Measurements from ENCODE around the gene SOCS7. TPM values are rescaled to one million over a fixed set of nuclear protein-coding genes. Genes with fewer than 3 reads are reported as not detected.

Gene SOCS7
- total and polyA plus RNA-seq, 7 experiments from 2014 or later = 0.57 to 23.3 (median 19.6) TPM

DNA sequence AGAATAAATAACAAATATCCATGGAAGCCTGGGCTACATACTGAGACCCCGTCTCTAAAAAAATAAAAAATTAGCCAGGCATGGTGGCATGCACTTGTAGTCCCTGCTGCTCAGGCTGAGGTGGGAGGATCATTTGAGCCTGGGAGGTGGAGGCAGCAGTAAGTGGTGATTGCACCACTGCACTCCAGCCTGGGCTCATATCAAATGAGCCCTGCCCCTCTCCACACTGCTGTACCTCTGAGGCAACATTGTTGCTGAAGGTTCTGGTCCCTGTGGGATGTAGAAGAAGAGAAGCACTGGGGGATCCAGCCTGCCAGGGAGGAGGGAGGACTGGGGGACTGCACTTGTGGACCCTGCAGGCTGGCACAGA lies 65.2 kb downstream of the SOCS7 start:
- intact Hi-C loops (cut with micrococcal nuclease) = no loop called here
- ATAC-seq (no peak), DNase-seq (no peak)
- CTCF ChIA-PET = interaction anchor here (0.7 kb wide), 1 partner anchor 586 kb away, joined by 3 read pairs; no protein-coding TSS in a partner anchor
- Histone ChIP-seq H3K9me3 (ENCODE audit: control insufficient read depth in 2 of 3, low read length in 3 of 3) (no peaks in the 10 kb centered on the region), H3K36me3 (ENCODE audit: control insufficient read depth in 2 of 3, insufficient read depth in 3 of 3, low read length in 3 of 3) (no peaks in the 10 kb centered on the region), H3K27ac (ENCODE audit: low read depth, low read length) (no peak overlapping the region), H3K4me3 (ENCODE audit: low read length) (no peak overlapping the region), H3K4me1 (ENCODE audit: control insufficient read depth in 2 of 2, insufficient read depth in 2 of 2, low read length in 2 of 2) (no peaks in the 10 kb centered on the region), H3K27me3 (ENCODE audit: control insufficient read depth in 2 of 2, insufficient read depth in 2 of 2, low read length in 2 of 2) (peaks cover 2% of the 10 kb centered on the region in 2 donors)
- Mint-ChIP-seq H3K4me3 (no peak overlapping the region), H3K4me1 (peaks cover 0 to 18% (median 3%) of the 10 kb centered on the region in 7 donors), H3K36me3 (no peaks in the 10 kb centered on the region), H3K27ac (no peak overlapping the region), H3K27me3 (peaks cover 20 to 47% (median 38%) of the 10 kb centered on the region in 5 donors), H3K9me3 (no peaks in the 10 kb centered on the region)
- POLR2A ChIA-PET = no interaction called here

- no peaks in the 10 kb centered on the region for H3K4me1 ChIP-seq (ENCODE audit: control insufficient read depth in 2 of 2, insufficient read depth in 2 of 2, low read length in 2 of 2)
- no peak for ATAC-seq
- no peak overlapping the region for H3K4me3 ChIP-seq (ENCODE audit: low read length)
- peaks cover 2% of the 10 kb centered on the region in 2 donors for H3K27me3 ChIP-seq (ENCODE audit: control insufficient read depth in 2 of 2, insufficient read depth in 2 of 2, low read length in 2 of 2)
- no peak overlapping the region for H3K27ac ChIP-seq (ENCODE audit: low read depth, low read length)
- DNase-seq = no peak
- peaks cover 26 to 51% (median 44%) of the 10 kb centered on the region in 5 donors for H3K27me3 Mint-ChIP-seq
- H3K4me1 Mint-ChIP-seq = peaks cover 0 to 18% (median 3%) of the 10 kb centered on the region in 7 donors
- CTCF ChIA-PET = no interaction called here
- intact Hi-C loops (cut with micrococcal nuclease) = no loop called here
- H3K9me3 Mint-ChIP-seq = no peaks in the 10 kb centered on the region
- no peak overlapping the region for H3K27ac Mint-ChIP-seq
- POLR2A ChIA-PET = no interaction called here
- H3K36me3 Mint-ChIP-seq = no peaks in the 10 kb centered on the region
- H3K9me3 ChIP-seq (ENCODE audit: control insufficient read depth in 2 of 3, low read length in 3 of 3) = no peaks in the 10 kb centered on the region
- no peak overlapping the region for H3K4me3 Mint-ChIP-seq
- no peaks in the 10 kb centered on the region for H3K36me3 ChIP-seq (ENCODE audit: control insufficient read depth in 2 of 3, insufficient read depth in 3 of 3, low read length in 3 of 3)
Measured at GRCh38 chr17:38417210-38417951, 65.7 kb downstream of the SOCS7 start.

DNA sequence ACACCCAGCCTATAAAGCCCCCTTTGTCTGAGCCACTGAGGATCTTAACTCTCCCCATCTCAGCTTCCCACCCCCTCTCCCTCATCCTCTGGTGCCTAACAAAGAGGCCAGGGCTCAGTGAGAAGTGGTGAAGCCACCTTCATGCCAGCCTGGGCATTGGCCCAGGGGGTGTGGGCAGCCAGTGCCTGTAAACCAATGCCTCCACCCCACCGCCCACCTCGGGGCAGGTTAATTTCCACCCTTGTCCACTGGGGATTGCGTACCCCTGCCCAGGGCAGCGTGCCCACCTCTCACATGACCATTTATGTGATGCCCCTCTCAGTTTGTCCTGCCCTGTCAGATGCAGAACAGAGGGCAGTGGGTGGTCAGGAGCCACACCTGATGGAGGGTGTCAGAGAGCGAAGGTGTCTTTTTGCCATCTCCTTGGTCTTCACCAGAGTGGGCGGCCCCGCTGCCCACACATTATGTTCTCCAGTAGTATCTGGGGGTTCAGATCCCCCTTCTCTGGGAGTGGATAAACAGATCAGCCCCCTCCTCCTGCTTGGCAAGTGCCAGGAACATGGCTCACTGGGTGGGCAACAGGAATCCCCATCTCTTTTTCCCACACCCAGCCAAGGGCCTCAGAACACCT lies 66.5 kb downstream of the SOCS7 start:
- no peaks in the 10 kb centered on the region for H3K9me3 ChIP-seq (ENCODE audit: control insufficient read depth in 2 of 3, low read length in 3 of 3)
- H3K27me3 ChIP-seq (ENCODE audit: control insufficient read depth in 2 of 2, insufficient read depth in 2 of 2, low read length in 2 of 2) = peaks cover 2% of the 10 kb centered on the region in 2 donors
- intact Hi-C loops (cut with micrococcal nuclease) = no loop called here
- Mint-ChIP-seq H3K9me3 (no peaks in the 10 kb centered on the region), H3K4me3 (peak overlapping the region in 2 of 10 donors; percentile 79), H3K4me1 (peaks cover 0 to 18% (median 3%) of the 10 kb centered on the region in 7 donors), H3K27me3 (peaks cover 26 to 55% (median 51%) of the 10 kb centered on the region in 5 donors), H3K36me3 (no peaks in the 10 kb centered on the region), H3K27ac (no peak overlapping the region)
- DNase-seq (no peak), ATAC-seq (no peak)
- CTCF ChIA-PET = no interaction called here
- no peak overlapping the region for H3K27ac ChIP-seq (ENCODE audit: low read depth, low read length)
- POLR2A ChIA-PET = no interaction called here
- no peak overlapping the region for H3K4me3 ChIP-seq (ENCODE audit: low read length)
- no peaks in the 10 kb centered on the region for H3K4me1 ChIP-seq (ENCODE audit: control insufficient read depth in 2 of 2, insufficient read depth in 2 of 2, low read length in 2 of 2)
- H3K36me3 ChIP-seq (ENCODE audit: control insufficient read depth in 2 of 3, insufficient read depth in 3 of 3, low read length in 3 of 3) = no peaks in the 10 kb centered on the region

DNA sequence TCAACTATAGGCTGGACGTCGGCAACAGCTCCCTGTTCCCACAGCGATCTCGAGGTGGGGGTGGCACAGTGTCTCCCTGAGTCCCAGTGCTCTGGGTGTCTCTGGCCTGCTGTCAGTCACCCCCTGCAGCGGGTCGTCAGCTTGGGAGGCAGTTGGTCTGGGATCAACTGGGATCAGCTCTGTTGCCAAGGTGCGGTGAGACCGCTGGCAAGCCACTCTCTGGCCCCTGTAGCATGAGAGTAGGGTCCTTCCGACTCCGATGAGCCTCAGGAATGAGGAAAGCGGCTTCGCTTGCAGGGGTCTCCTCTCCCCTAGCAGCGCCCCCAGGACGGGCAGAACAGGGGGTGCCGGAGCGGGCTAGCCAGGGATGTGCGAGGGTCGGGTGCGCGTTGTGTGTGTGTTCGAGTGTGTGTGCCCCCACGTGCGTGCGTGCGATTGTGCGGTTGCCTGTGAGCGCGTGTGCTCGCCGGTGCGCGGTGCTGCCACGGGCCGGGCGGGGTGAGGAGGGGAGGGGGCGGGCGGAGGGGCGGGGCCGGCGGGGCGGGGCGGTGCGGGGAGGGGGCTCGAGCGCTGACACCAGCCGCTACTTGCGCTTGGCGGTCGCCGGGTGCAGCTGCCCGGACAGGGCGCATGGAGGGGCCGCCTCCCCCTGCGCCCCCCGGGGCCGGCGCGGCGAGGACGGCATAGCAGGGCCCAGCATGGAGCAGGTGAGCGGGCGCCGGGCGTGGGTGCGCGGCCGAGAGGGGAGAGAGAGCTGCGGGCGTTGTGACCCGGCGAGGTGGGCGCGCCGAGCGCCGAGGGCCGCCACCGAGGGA lies 67.3 kb downstream of the SOCS7 start:
- CTCF ChIA-PET = interaction anchor here (0.5 to 1.0 kb wide), 4 partner anchors 70 to 1915 kb away, joined by 3 to 5 read pairs (median 4); no protein-coding TSS in a partner anchor
- POLR2A ChIA-PET = no interaction called here

GRCh38 chr17:38419508-38419981 lies 67.9 kb downstream of the SOCS7 start:
- Mint-ChIP-seq H3K27me3 (peaks cover 34 to 62% (median 58%) of the 10 kb centered on the region in 5 donors), H3K4me3 (peak overlapping the region in 8 of 10 donors; percentile 6 to 74 (median 50)), H3K27ac (no peak overlapping the region), H3K4me1 (peaks cover 0 to 18% (median 3%) of the 10 kb centered on the region in 7 donors), H3K9me3 (no peaks in the 10 kb centered on the region), H3K36me3 (no peaks in the 10 kb centered on the region)
- H3K27ac ChIP-seq (ENCODE audit: low read depth, low read length) = no peak overlapping the region
- no peak overlapping the region for H3K4me3 ChIP-seq (ENCODE audit: low read length)
- no peak for ATAC-seq
- no peaks in the 10 kb centered on the region for H3K4me1 ChIP-seq (ENCODE audit: control insufficient read depth in 2 of 2, insufficient read depth in 2 of 2, low read length in 2 of 2)
- ChIA-PET CTCF (interaction anchor here (0.5 to 1.0 kb wide), 3 partner anchors 71 to 1915 kb away, joined by 3 to 5 read pairs (median 4); no protein-coding TSS in a partner anchor), POLR2A (no interaction called here)
- intact Hi-C loops (cut with micrococcal nuclease) = no loop called here
- no peaks in the 10 kb centered on the region for H3K36me3 ChIP-seq (ENCODE audit: control insufficient read depth in 2 of 3, insufficient read depth in 3 of 3, low read length in 3 of 3)
- H3K9me3 ChIP-seq (ENCODE audit: control insufficient read depth in 2 of 3, low read length in 3 of 3) = no peaks in the 10 kb centered on the region
- H3K27me3 ChIP-seq (ENCODE audit: control insufficient read depth in 2 of 2, insufficient read depth in 2 of 2, low read length in 2 of 2) = peaks cover 2% of the 10 kb centered on the region in 2 donors
- no peak for DNase-seq

More for the DNA sequence above, 67.3 kb downstream of the SOCS7 start:
- H3K9me3 Mint-ChIP-seq = no peaks in the 10 kb centered on the region
- DNase-seq = no peak
- H3K4me3 ChIP-seq (ENCODE audit: low read length) = no peak overlapping the region
- no peak for ATAC-seq
- peak overlapping the region in 9 of 10 donors; percentile 38 to 79 (median 70) for H3K4me3 Mint-ChIP-seq
- no peaks in the 10 kb centered on the region for H3K36me3 Mint-ChIP-seq
- peaks cover 0 to 18% (median 3%) of the 10 kb centered on the region in 7 donors for H3K4me1 Mint-ChIP-seq
- H3K27me3 Mint-ChIP-seq = peaks cover 31 to 60% (median 52%) of the 10 kb centered on the region in 5 donors
- intact Hi-C loops (cut with micrococcal nuclease) = no loop called here
- H3K27ac Mint-ChIP-seq = no peak overlapping the region
- no peaks in the 10 kb centered on the region for H3K9me3 ChIP-seq (ENCODE audit: control insufficient read depth in 2 of 3, low read length in 3 of 3)
- H3K36me3 ChIP-seq (ENCODE audit: control insufficient read depth in 2 of 3, insufficient read depth in 3 of 3, low read length in 3 of 3) = no peaks in the 10 kb centered on the region
- no peaks in the 10 kb centered on the region for H3K4me1 ChIP-seq (ENCODE audit: control insufficient read depth in 2 of 2, insufficient read depth in 2 of 2, low read length in 2 of 2)
- H3K27ac ChIP-seq (ENCODE audit: low read depth, low read length) = no peak overlapping the region
- H3K27me3 ChIP-seq (ENCODE audit: control insufficient read depth in 2 of 2, insufficient read depth in 2 of 2, low read length in 2 of 2) = peaks cover 2% of the 10 kb centered on the region in 2 donors

GRCh38 chr17:38420518-38420917 lies 68.9 kb downstream of the SOCS7 start:
- peaks cover 2% of the 10 kb centered on the region in 2 donors for H3K27me3 ChIP-seq (ENCODE audit: control insufficient read depth in 2 of 2, insufficient read depth in 2 of 2, low read length in 2 of 2)
- no peak overlapping the region for H3K4me3 ChIP-seq (ENCODE audit: low read length)
- H3K36me3 ChIP-seq (ENCODE audit: control insufficient read depth in 2 of 3, insufficient read depth in 3 of 3, low read length in 3 of 3) = no peaks in the 10 kb centered on the region
- intact Hi-C loops (cut with micrococcal nuclease) = no loop called here
- no peaks in the 10 kb centered on the region for H3K4me1 ChIP-seq (ENCODE audit: control insufficient read depth in 2 of 2, insufficient read depth in 2 of 2, low read length in 2 of 2)
- Mint-ChIP-seq H3K27ac (no peak overlapping the region), H3K36me3 (no peaks in the 10 kb centered on the region), H3K4me3 (peak overlapping the region in 1 of 10 donors; percentile 16), H3K27me3 (peaks cover 35 to 71% (median 67%) of the 10 kb centered on the region in 5 donors), H3K4me1 (peaks cover 0 to 17% (median 5%) of the 10 kb centered on the region in 7 donors), H3K9me3 (no peaks in the 10 kb centered on the region)
- ChIA-PET POLR2A (no interaction called here), CTCF (no interaction called here)
- DNase-seq = no peak
- H3K27ac ChIP-seq (ENCODE audit: low read depth, low read length) = no peak overlapping the region
- no peaks in the 10 kb centered on the region for H3K9me3 ChIP-seq (ENCODE audit: control insufficient read depth in 2 of 3, low read length in 3 of 3)
- no peak for ATAC-seq

Data from naive thymus-derived CD4-positive, alpha-beta T cell (primary cell).